SK-N-SH (cell line): ENCODE results near the gene OR9A2. TPM values are rescaled to one million over a fixed set of nuclear protein-coding genes. Genes with fewer than 3 reads are reported as not detected.

Experiments
- CTCF ChIA-PET: fragments of 300-600, 350-600 bp; formaldehyde crosslinking; extraction: SDS; loops from one replicate; lab custom pipeline; 2021; lab: Yijun Ruan, JAX
- POLR2A ChIA-PET: fragments of 350-600 bp; sonication (Branson Sonifier 250); formaldehyde crosslinking; extraction: SDS; loops from one replicate; lab custom pipeline; 2020; ENCODE audit warnings: antibody characterized with exemption, inconsistent platforms; lab: Yijun Ruan, JAX
- DNase-seq: peaks from one replicate; pipeline ENCODE4 v3.0.0; 2012
- H2AFZ ChIP-seq: fragments of 200-600 bp; sonication (generic); 2 replicates; pipeline ENCODE4 v1.8.1; 2016; ENCODE audit warnings: antibody characterized with exemption, mild to moderate bottlenecking, low read depth
- H3F3A ChIP-seq: fragments of 200-600 bp; sonication (generic); replicated peaks from 2 replicates; pipeline ENCODE3; 2016; ENCODE audit warnings: antibody characterized with exemption, mild to moderate bottlenecking; ENCODE audit not compliant: insufficient read depth
- H3K27ac ChIP-seq, 2 experiments: fragments of 200-500 bp in 1 of 2; fragments of 200-600 bp in 1 of 2; sonication (Bioruptor generic) in 1 of 2; sonication (generic), shearing (Covaris generic) in 1 of 2; 2 replicates each; pipeline versions ENCODE4 v1.5.1 to v1.6.1; 2014 to 2016; ENCODE audit warnings: low read depth in 2 of 2, inconsistent platforms in 1 of 2, low read length in 1 of 2, mild to moderate bottlenecking in 1 of 2, mixed read lengths in 1 of 2
- H3K27me3 ChIP-seq: fragments of 200-600 bp; sonication (generic), shearing (Covaris generic); 2 replicates; pipeline ENCODE4 v1.6.1; 2016; ENCODE audit warnings: mixed run types; ENCODE audit not compliant: insufficient read depth
- H3K36me3 ChIP-seq, 2 experiments: fragments of 200-500 bp in 1 of 2; fragments of 200-600 bp in 1 of 2; sonication (Bioruptor generic) in 1 of 2; sonication (generic) in 1 of 2; replicated peaks in 1 of 2; 2 replicates each; pipeline versions ENCODE3 to v1.5.1; 2014 to 2016; ENCODE audit warnings: low read length in 1 of 2, mild to moderate bottlenecking in 1 of 2; ENCODE audit not compliant: insufficient read depth in 2 of 2, control insufficient read depth in 1 of 2
- H3K4me1 ChIP-seq, 2 experiments: fragments of 200-500 bp in 1 of 2; fragments of 200-600 bp in 1 of 2; sonication (Bioruptor generic) in 1 of 2; sonication (generic), shearing (Covaris generic) in 1 of 2; 2 replicates each; pipeline versions ENCODE4 v1.5.1 to v1.6.1; 2014 to 2016; ENCODE audit warnings: low read depth in 1 of 2, low read length in 1 of 2, mixed run types in 1 of 2; ENCODE audit not compliant: insufficient read depth in 2 of 2, control insufficient read depth in 1 of 2
- H3K4me2 ChIP-seq: fragments of 200-600 bp; sonication (generic), shearing (Covaris generic); 2 replicates; pipeline ENCODE4 v1.6.1; 2017; ENCODE audit warnings: mixed run types
- H3K4me3 ChIP-seq, 2 experiments: fragments of 200-500 bp in 1 of 2; fragments of 200-600 bp in 1 of 2; sonication (Bioruptor generic) in 1 of 2; sonication (generic), shearing (Covaris generic) in 1 of 2; 2 replicates each; pipeline versions ENCODE4 v1.5.1 to v1.8.1; 2014 to 2016; ENCODE audit warnings: low read depth in 2 of 2, inconsistent platforms in 1 of 2, low read length in 1 of 2, mild to moderate bottlenecking in 1 of 2, mixed read lengths in 1 of 2, moderate library complexity in 1 of 2
- H3K79me2 ChIP-seq: fragments of 200-600 bp; sonication (generic); 2 replicates; pipeline ENCODE4 v1.8.1; 2017; ENCODE audit warnings: mild to moderate bottlenecking; ENCODE audit not compliant: insufficient read depth
- H3K9ac ChIP-seq: fragments of 200-600 bp; sonication (generic); 2 replicates; pipeline ENCODE4 v1.6.1; 2017; ENCODE audit warnings: mixed run types
- H3K9me2 ChIP-seq: fragments of 200-600 bp; sonication (generic); 2 replicates; pipeline ENCODE4 v1.6.1; 2017; ENCODE audit warnings: mixed run types
- H3K9me3 ChIP-seq: fragments of 200-600 bp; sonication (generic); 2 replicates; pipeline ENCODE4 v1.6.1; 2017; ENCODE audit warnings: mixed run types, mild to moderate bottlenecking, moderate library complexity
- H4K20me1 ChIP-seq: fragments of 200-600 bp; sonication (generic); 2 replicates; pipeline ENCODE4 v1.6.1; 2017; ENCODE audit warnings: mild to moderate bottlenecking, mixed run types; ENCODE audit not compliant: insufficient read depth
- ELF1 ChIP-seq: IDR thresholded peaks from 2 replicates; pipeline ENCODE4 v1.4.0; 2012
- FOSL2 ChIP-seq: IDR thresholded peaks from 2 replicates; pipeline ENCODE4 v1.4.0; 2012; ENCODE audit warnings: low read depth, mild to moderate bottlenecking, moderate library complexity, borderline replicate concordance
- GATA2 ChIP-seq: sonication (generic); formaldehyde crosslinking; IDR thresholded peaks from 2 replicates; pipeline ENCODE4 v1.5.0; 2020; ENCODE audit warnings: mild to moderate bottlenecking, missing genetic modification reagents
- MEF2A ChIP-seq: IDR thresholded peaks from 2 replicates; pipeline ENCODE4 v1.4.0; 2012; ENCODE audit warnings: low read depth, borderline replicate concordance
- MXI1 ChIP-seq: IDR thresholded peaks from 2 replicates; pipeline ENCODE4 v1.6.1; 2012; ENCODE audit warnings: mild to moderate bottlenecking, low read depth, low read length, improper control_type of control experiment
- PBX3 ChIP-seq: IDR thresholded peaks from 2 replicates; pipeline ENCODE4; 2012
- POLR2AphosphoS5 ChIP-seq: IDR thresholded peaks from 2 replicates; pipeline ENCODE4 v1.6.1; 2012; ENCODE audit warnings: low read depth, low read length
- RCOR1 ChIP-seq: fragments of 150-350 bp; IDR thresholded peaks from 2 replicates; pipeline ENCODE4 v1.6.1; 2017; ENCODE audit warnings: antibody characterized with exemption, low read length
- SIN3A ChIP-seq: IDR thresholded peaks from 2 replicates; pipeline ENCODE4 v1.6.1; 2012; ENCODE audit warnings: low read depth, mild to moderate bottlenecking, low read length, moderate library complexity, borderline replicate concordance
- SMC3 ChIP-seq: IDR thresholded peaks from 2 replicates; pipeline ENCODE4 v1.6.1; 2012; ENCODE audit warnings: low read depth, low read length, improper control_type of control experiment
- TAF1 ChIP-seq: IDR thresholded peaks from 2 replicates; pipeline ENCODE4 v1.6.1; 2012; ENCODE audit warnings: low read depth, mild to moderate bottlenecking, low read length, moderate library complexity, borderline replicate concordance
- TCF12 ChIP-seq: IDR thresholded peaks from 2 replicates; pipeline ENCODE4 v1.4.0; 2012
- TEAD4 ChIP-seq: IDR thresholded peaks from 2 replicates; pipeline ENCODE4 v1.4.0; 2012; ENCODE audit warnings: mild to moderate bottlenecking, borderline replicate concordance; ENCODE audit not compliant: insufficient read depth
- USF1 ChIP-seq: IDR thresholded peaks from 2 replicates; pipeline ENCODE4 v1.4.0; 2012; ENCODE audit warnings: low read depth, borderline replicate concordance
- ZBTB33 ChIP-seq: IDR thresholded peaks from 2 replicates; pipeline ENCODE4 v1.4.0; 2012; ENCODE audit warnings: low read depth, borderline replicate concordance
- WGBS: methylation state at CpG from one replicate; pipeline ENCODE4 v1.1.6; 2017; ENCODE audit warnings: low lambda C conversion rate; 5-methylcytosine and 5-hydroxymethylcytosine counted together
- polyA plus RNA-seq, 3 experiments: library from polyadenylated mRNA; depleted of rRNA; stranded (reverse); fragments of >200 nt; gene quantifications; 2 replicates each; pipeline ENCODE4 v1.2.3, GENCODE V29; 2012
- TF ChIP-seq, protein P1 (sequence below): IDR thresholded peaks from 2 replicates; pipeline ENCODE4 v1.4.0; 2012; ENCODE audit warnings: low read depth

Gene OR9A2
- polyA plus RNA-seq, 1 of the 3 experiments (the other 2 are of a cell fraction): not detected

DNA sequence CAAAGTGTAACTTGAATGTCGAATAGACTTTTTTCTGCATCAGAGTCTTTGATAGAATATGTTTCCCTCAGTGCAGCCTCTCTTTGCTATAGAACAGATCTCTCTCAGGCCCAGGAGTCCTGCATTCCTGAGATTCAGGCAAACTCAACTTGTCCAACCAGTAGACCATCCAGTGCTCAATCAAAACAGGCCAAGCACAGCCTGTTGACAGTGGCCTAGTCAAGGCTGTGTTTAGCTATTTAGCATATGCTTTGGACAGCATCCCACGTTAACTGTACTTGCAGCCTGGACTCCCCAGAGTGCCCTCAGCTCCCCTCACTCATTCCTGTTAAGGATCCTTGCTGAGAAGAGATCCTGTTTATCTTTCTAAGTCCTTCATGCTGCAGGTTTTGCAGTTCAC lies 41.5 kb upstream of the OR9A2 start:
- H3F3A ChIP-seq: no peaks in the 10 kb centered on the region
- ChIA-PET CTCF (interaction anchor here (1.2 kb wide), 1 partner anchor 11 kb away, joined by 5 read pairs; no protein-coding TSS in a partner anchor), POLR2A (no interaction called here)
- H4K20me1 ChIP-seq: no peaks in the 10 kb centered on the region
- no peaks in the 10 kb centered on the region for H3K79me2 ChIP-seq
- no peaks in the 10 kb centered on the region for H3K9me3 ChIP-seq
- TF ChIP-seq ELF1: no peak
- no peak for TF ChIP-seq SIN3A
- no peak for TF ChIP-seq PBX3
- no peak for TF ChIP-seq RCOR1
- no peak for TF ChIP-seq USF1
- no peak for TF ChIP-seq TEAD4
- no peak for TF ChIP-seq ZBTB33
- TF ChIP-seq, protein P1, sequence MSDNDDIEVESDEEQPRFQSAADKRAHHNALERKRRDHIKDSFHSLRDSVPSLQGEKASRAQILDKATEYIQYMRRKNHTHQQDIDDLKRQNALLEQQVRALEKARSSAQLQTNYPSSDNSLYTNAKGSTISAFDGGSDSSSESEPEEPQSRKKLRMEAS: no peak
- no peak for TF ChIP-seq MXI1
- TF ChIP-seq MEF2A: no peak
- no peak for TF ChIP-seq POLR2AphosphoS5
- no peak for TF ChIP-seq TCF12
- WGBS: 1% methylated on average over 2 of the region's 2 CpGs
- DNase-seq: no peak
- no peak overlapping the region for H3K9ac ChIP-seq
- no peak overlapping the region for H3K27ac ChIP-seq
- no peaks in the 10 kb centered on the region for H3K4me1 ChIP-seq
- peaks cover 8% of the 10 kb centered on the region; the same call in 1 of the 2 replicates for H3K27me3 ChIP-seq
- no peaks in the 10 kb centered on the region for H3K9me2 ChIP-seq
- H3K4me2 ChIP-seq: no peak overlapping the region
- H3K4me3 ChIP-seq: no peak overlapping the region
- no peak overlapping the region for H2AFZ ChIP-seq
- H3K36me3 ChIP-seq: no peaks in the 10 kb centered on the region

DNA sequence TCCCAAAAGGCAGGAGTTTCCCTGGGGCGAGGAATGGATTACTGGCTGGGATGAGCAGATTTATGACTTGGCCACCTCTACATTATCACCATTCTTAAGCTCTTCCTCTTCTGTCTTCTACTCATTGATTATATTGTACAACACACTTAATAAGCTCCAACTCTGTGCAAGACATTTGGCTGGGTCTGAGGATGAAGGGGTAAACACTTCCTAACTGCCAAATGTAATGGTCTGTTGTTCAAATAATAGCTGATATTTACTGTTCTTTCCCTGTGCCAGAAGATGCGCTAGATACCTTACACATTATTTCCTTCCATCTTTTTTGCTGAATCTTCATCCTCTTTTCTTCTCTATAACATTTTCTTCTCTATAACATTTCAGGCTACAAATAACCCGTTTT lies 36.8 kb upstream of the OR9A2 start:
- Histone ChIP-seq H3K79me2 (no peaks in the 10 kb centered on the region), H3K27me3 (no peaks in the 10 kb centered on the region; the same call in 1 of the 2 replicates), H3K27ac (no peak overlapping the region), H3F3A (no peaks in the 10 kb centered on the region), H3K9me3 (no peaks in the 10 kb centered on the region), H3K4me2 (no peak overlapping the region), H3K9ac (no peak overlapping the region), H3K4me3 (no peak overlapping the region), H4K20me1 (no peaks in the 10 kb centered on the region), H3K9me2 (no peaks in the 10 kb centered on the region), H3K36me3 (no peaks in the 10 kb centered on the region), H2AFZ (no peak overlapping the region), H3K4me1 (no peaks in the 10 kb centered on the region)
- WGBS: 12% methylated on average over 3 of the region's 3 CpGs
- no peak for TF ChIP-seq SMC3
- no peak for TF ChIP-seq FOSL2
- no peak for TF ChIP-seq SIN3A
- TF ChIP-seq GATA2 (CRISPR knock-in tag): no peak
- TF ChIP-seq TAF1: no peak
- ChIA-PET CTCF (interaction anchor here (1.0 kb wide), 2 partner anchors 56 to 566 kb away, joined by 3 read pairs; no protein-coding TSS in a partner anchor), POLR2A (no interaction called here)
- no peak for DNase-seq
